GM21825 (cell line): ENCODE data around the gene EIF2AK3.
"Not testable (repeated sequence)": the region's sequence is repeated elsewhere in the genome, so short reads cannot be mapped to it uniquely, and the experiment has no call there.

ENCODE experiments used
- ATAC-seq: cut with Tn5 transposase; IDR thresholded peaks from one replicate; pipeline ENCODE4 v1.9.1; 2021; ENCODE audit warnings: mild to moderate bottlenecking, moderate library complexity; ENCODE audit not compliant: unreplicated experiment

The EIF2AK3 gene

DNA sequence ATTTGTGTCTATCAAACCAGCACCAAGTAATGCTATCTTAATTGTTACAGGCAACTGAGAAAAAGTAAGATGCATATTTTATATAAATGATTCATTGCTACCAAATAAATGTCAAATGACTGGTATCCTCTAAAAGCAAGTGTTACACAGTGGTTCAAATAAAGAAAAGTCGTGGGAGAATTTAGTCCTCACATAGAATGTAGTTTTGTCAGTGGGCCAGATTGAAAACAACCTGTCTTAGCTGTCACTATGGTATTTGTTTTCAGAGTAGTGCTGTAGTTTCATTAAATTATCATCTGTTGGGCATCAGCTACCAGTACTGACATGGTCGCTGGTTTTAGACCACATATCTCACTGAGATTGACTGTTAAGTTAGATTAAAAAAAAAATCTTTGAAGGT, 10.2 kb upstream of the EIF2AK3 start:
- no peak for ATAC-seq

DNA sequence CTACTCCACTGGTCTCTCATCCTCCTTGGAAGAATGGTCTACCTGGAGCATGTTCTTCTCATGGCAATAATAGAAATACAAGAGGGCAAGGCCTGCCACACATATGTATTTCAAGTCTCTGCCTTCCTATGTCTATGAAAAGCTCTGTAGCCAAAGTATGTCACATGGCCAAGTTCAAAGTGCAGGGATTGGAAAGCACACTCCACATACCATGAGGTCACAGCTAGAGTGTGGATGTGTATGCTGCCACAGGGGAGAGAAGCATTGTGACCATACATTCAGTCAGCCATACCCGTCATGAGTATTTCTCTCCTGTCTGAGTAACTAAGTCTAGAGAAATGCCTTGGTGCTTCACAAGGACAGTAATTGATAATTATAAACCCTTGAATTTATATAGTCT, 8.8 kb upstream of the EIF2AK3 start:
- ATAC-seq: no peak

- ATAC-seq: no peak
These were observed 5.3 kb upstream of the EIF2AK3 start for GRCh38 chr2:88632569-88632968.

- no peak for ATAC-seq
These were observed 1.3 kb upstream of the EIF2AK3 start for GRCh38 chr2:88628571-88628939.

- ATAC-seq: peak; percentile 42
These were observed 749 bp upstream of the EIF2AK3 start for GRCh38 chr2:88627856-88628570.

DNA sequence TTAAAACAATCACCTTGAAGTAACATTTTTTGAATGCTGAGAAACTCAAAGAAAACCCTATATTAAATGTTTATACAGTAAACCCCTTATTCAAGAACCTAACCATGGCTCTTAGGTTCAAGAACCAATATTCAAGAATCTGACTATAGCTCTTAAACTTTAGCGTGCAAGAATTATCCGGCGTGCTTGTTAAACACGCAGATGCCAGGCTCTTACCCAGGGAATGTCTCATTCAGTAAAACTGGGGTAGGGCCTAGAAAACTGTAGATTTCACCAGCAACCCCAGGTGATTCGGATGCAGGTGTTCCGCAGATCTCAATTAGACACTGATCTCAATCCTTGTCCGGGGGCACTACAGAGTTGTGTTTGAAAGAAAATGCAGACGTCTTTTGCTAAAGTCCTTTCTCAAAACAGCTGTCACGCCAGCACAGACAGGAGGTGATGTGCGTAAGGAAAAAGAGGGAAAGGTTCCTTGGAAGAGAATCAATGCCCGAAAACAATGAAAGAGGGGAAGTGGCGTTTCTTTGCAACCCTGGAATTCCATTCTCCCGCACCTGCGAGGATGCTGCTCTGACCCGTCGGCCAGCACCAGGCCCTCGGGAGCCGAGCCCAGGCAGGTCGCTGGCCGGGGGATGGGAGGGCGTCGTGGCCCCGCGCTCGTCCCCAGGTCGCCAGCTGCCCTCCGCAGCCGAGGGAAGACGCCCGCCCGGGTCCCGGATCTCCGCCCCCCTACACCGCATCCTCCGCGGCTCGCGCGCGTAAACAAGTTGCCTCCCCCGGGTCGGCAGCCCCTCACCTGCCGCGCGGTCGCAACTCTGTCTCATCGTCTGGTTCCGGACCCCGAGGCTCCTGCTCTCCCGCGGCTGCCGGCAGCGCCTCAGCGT, 851 bp downstream of the EIF2AK3 start:
- ATAC-seq: peak; percentile 3

- ATAC-seq: no peak
These were observed 2.8 kb downstream of the EIF2AK3 start for GRCh38 chr2:88624477-88624876.

GRCh38 chr2:88623831-88624465, 3.3 kb downstream of the EIF2AK3 start:
- ATAC-seq: not testable (repeated sequence)

- ATAC-seq: no peak
These were observed 5.0 kb downstream of the EIF2AK3 start for GRCh38 chr2:88622307-88622706.

GRCh38 chr2:88621432-88621831, 5.8 kb downstream of the EIF2AK3 start:
- no peak for ATAC-seq

GRCh38 chr2:88620015-88620414, 7.2 kb downstream of the EIF2AK3 start:
- ATAC-seq: no peak

DNA sequence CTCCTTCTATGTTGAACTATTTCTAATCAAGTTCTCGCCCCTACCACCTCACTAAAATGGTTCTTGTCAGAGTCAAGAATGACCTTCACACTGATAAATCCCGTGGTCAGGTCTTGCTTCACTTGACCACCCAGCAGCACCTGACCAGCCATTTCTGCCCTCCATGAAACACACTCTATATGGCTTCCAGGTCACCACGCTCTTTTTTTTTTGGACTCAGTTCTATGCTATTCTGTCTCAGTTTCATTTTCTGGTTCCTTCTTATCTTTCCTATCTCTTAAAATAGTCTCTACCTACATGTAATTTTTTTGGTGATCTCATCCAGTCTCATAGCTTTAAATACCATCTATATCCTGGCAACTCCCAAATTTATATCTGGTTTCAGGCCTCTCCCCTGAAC, 11.4 kb downstream of the EIF2AK3 start:
- peak; percentile 53 for ATAC-seq

DNA sequence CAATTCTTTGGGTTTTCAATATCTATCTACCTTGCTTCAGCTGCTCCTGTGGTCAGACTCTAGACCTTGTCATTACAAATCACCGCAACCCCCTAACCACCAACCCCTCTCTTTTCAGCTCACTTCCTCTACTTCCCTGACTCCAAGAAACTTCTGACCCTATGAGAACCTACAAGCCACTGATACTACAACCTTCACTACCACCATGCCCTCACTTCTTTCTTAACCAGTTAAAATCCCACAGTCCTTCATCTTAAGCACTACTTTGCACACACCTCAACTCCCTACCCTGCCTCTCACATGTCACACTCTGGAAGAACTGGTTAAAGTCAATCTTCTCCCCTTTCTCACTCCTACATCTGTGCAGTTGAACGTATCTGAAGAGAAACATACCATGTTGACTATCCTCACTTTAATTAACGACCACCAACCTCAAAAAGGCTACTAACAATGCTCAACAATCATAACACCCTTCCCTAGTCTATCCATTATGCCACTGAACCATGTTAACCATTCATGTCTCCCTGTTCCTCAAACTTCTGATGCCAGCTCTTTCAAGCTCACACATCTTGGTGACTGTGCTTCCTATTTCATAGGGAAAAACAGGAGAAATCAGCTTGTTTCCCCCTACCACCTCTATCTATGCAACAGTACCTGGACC, 12.6 kb downstream of the EIF2AK3 start:
- ATAC-seq: peak; percentile 72

GRCh38 chr2:88613921-88614320, 13.3 kb downstream of the EIF2AK3 start:
- no peak for ATAC-seq

GRCh38 chr2:88608184-88608583, 19.1 kb downstream of the EIF2AK3 start:
- no peak for ATAC-seq

GRCh38 chr2:88607416-88607815, 19.8 kb downstream of the EIF2AK3 start:
- no peak for ATAC-seq

GRCh38 chr2:88606371-88607030, 20.8 kb downstream of the EIF2AK3 start:
- ATAC-seq: peak; percentile 80

GRCh38 chr2:88603146-88603545, 24.1 kb downstream of the EIF2AK3 start:
- no peak for ATAC-seq

GRCh38 chr2:88602022-88602421, 25.2 kb downstream of the EIF2AK3 start:
- no peak for ATAC-seq

DNA sequence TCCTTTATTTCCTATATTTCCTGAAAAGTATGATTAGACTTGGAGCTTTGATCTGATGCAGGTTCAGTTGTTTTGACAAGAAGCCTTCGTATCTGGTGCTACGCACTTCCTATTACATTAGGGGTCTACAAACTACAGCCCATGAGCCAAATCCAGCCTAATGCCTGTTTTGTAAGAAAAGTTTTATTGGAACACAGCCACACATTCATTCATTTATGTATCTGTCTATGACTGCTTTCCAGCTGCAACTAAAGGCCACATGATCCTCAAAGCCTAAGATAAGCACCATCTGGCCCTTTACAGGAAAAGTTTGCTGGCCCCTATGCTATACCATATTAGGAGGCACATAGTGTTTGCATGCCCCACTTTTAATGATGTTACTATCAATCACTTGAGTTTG, 26.0 kb downstream of the EIF2AK3 start:
- no peak for ATAC-seq

DNA sequence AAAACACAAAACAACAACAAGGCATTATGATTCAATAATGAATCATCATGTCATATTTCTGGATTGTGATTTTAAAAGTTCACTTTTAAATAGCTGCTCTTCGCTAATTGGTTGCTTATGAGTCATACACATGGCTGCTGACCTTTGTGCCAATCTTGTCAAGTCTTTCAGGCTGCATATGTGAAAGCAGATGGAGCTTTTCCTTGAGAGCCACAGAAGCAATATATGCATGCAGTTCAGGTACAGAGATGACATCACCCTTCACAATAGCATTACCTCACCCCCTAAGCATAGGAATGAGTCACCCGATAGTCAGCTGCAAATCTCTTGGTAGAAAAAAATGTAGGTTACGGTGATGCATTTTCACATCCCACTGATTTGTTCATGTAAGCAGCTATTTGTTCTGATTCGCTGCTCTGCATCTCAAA, 27.2 kb downstream of the EIF2AK3 start:
- peak; percentile 98 for ATAC-seq
